ENCODE results near the gene NKAIN2.
"Not testable (repeated sequence)": the region's sequence is repeated elsewhere in the genome, so short reads cannot be mapped to it uniquely, and the experiment has no call there.

Gene NKAIN2

DNA sequence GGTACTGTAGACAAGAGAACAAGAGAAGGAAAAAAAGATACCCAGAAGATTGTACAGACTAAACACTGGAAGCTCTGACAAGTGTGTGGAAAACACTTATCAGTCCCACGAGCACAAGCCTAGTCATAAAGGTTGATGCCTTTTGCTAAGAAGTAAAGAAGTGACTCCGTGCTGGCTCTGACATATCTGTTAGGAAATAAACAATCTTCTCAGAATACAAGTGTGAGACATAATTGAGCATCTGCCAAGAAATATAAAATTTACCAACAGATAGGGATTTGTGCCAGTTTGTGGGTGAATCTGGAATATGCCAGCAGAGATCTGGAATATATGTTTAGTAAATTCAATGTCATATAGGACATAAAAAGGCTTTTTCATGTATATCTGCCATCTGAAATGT, 899.9 kb downstream of the NKAIN2 start (continued):
- TF ChIP-seq ZNF8 (CRISPR knock-in tag; IDR thresholded peaks at IDR 0.05) (no peak), SNAI2 (CRISPR knock-in tag; IDR thresholded peaks at IDR 0.05) (no peak), PPARA (CRISPR knock-in tag; IDR thresholded peaks at IDR 0.05; ENCODE audit: borderline replicate concordance) (no peak), TOX (CRISPR knock-in tag; IDR thresholded peaks at IDR 0.05; ENCODE audit: borderline replicate concordance) (no peak), ZFP30 (CRISPR knock-in tag; IDR thresholded peaks at IDR 0.05) (no peak)
- TF ChIP-seq, protein P1, sequence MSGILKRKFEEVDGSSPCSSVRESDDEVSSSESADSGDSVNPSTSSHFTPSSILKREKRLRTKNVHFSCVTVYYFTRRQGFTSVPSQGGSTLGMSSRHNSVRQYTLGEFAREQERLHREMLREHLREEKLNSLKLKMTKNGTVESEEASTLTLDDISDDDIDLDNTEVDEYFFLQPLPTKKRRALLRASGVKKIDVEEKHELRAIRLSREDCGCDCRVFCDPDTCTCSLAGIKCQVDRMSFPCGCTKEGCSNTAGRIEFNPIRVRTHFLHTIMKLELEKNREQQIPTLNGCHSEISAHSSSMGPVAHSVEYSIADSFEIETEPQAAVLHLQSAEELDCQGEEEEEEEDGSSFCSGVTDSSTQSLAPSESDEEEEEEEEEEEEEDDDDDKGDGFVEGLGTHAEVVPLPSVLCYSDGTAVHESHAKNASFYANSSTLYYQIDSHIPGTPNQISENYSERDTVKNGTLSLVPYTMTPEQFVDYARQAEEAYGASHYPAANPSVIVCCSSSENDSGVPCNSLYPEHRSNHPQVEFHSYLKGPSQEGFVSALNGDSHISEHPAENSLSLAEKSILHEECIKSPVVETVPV (CRISPR knock-in tag; IDR thresholded peaks at IDR 0.05) = no peak

DNA sequence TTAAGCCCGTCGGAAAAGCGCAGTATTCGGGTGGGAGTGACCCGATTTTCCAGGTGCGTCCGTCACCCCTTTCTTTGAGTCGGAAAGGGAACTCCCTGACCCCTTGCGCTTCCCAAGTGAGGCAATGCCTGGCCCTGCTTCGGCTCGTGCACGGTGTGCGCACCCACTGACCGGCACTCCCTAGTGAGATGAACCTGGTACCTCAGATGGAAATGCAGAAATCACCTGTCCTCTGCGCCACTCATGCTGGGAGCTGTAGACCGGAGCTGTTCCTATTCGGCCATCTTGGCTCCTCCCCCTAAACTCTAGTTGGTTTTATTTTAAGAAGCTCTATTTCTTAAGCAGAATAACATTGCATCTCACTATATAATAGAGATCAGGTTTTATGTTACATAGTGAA, 908.9 kb downstream of the NKAIN2 start:
- ATAC-seq = not testable (repeated sequence)

DNA sequence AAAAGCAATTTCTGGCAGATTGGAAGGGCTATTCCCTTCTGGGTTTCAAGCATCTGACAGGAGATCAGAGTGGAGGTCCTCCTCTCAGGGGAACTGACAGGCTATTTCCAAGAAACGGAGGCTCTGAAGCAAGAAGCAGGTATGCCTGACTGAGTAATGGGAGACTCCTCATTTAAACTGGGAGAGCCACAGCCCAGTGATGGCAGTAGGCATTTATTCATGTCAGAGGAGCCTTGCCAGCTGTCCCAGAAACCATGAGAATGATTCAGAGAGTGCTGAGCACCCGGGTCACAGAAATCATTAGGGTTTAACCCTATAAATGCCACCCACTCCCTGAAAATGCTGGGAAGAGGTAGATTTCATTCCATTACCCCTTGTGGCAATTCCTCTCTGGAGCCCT, 911.1 kb downstream of the NKAIN2 start:
- no peak for ATAC-seq
- TF ChIP-seq ZC3H10 (CRISPR knock-in tag; IDR thresholded peaks at IDR 0.05) (no peak), BACH2 (CRISPR knock-in tag; IDR thresholded peaks at IDR 0.05; ENCODE audit: borderline replicate concordance) (no peak), RARB (CRISPR knock-in tag; IDR thresholded peaks at IDR 0.05) (no peak)

DNA sequence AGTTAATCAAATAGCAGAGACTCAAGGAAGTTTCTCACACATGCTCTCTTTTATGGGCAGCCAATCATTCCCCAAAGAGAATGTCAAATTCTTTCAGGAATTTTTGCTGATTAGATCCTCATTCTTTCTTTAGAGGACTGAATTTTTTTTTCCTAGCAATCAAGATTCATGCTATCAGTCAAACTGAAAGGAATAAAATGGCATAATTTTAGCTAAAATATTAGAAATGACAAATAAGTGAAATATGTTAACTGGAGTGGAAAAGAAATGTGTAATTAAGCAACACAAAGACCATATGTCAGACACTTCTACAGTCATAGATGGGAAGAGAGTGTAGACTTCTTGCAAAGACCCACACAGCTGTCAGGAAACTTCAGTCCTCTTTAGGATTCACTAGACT, 916.2 kb downstream of the NKAIN2 start:
- ATAC-seq = no peak
- TF ChIP-seq ZNF8 (CRISPR knock-in tag; IDR thresholded peaks at IDR 0.05) (no peak), BACH2 (CRISPR knock-in tag; IDR thresholded peaks at IDR 0.05; ENCODE audit: borderline replicate concordance) (no peak), PPARA (CRISPR knock-in tag; IDR thresholded peaks at IDR 0.05; ENCODE audit: borderline replicate concordance) (no peak), GLIS3 (CRISPR knock-in tag; IDR thresholded peaks at IDR 0.05) (no peak), ZFP3 (CRISPR knock-in tag; IDR thresholded peaks at IDR 0.05) (no peak)
- TF ChIP-seq, protein P2, sequence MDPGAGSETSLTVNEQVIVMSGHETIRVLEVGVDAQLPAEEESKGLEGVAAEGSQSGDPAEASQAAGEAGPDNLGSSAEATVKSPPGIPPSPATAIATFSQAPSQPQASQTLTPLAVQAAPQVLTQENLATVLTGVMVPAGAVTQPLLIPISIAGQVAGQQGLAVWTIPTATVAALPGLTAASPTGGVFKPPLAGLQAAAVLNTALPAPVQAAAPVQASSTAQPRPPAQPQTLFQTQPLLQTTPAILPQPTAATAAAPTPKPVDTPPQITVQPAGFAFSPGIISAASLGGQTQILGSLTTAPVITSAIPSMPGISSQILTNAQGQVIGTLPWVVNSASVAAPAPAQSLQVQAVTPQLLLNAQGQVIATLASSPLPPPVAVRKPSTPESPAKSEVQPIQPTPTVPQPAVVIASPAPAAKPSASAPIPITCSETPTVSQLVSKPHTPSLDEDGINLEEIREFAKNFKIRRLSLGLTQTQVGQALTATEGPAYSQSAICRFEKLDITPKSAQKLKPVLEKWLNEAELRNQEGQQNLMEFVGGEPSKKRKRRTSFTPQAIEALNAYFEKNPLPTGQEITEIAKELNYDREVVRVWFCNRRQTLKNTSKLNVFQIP (CRISPR knock-in tag; IDR thresholded peaks at IDR 0.05; ENCODE audit: borderline replicate concordance, low read depth) = no peak

DNA sequence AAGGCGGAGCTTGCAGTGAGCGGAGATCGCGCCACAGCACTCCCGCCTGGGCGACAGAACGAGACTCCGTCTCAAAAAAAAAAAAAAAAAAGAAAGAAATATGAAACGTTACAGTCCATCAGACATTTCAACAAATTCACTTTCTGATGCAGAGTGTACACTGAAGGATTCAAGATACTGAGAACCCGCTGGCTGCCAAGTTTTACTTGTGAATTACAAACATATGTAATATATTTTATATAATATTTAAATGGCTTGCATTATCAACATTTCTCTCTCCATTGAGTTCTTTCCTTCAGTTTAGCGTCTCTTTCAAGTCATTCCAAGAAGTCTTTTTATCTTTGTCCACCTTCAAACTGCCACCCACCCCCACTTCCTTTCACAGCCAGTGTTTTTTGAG, 917.7 kb downstream of the NKAIN2 start:
- TF ChIP-seq GLIS3 (CRISPR knock-in tag; IDR thresholded peaks at IDR 0.05) (no peak), ZFP30 (CRISPR knock-in tag; IDR thresholded peaks at IDR 0.05) (no peak), TCF4 (CRISPR knock-in tag; IDR thresholded peaks at IDR 0.05; ENCODE audit: borderline replicate concordance) (no peak), PPARA (CRISPR knock-in tag; IDR thresholded peaks at IDR 0.05; ENCODE audit: borderline replicate concordance) (no peak)
- TF ChIP-seq, protein P3, sequence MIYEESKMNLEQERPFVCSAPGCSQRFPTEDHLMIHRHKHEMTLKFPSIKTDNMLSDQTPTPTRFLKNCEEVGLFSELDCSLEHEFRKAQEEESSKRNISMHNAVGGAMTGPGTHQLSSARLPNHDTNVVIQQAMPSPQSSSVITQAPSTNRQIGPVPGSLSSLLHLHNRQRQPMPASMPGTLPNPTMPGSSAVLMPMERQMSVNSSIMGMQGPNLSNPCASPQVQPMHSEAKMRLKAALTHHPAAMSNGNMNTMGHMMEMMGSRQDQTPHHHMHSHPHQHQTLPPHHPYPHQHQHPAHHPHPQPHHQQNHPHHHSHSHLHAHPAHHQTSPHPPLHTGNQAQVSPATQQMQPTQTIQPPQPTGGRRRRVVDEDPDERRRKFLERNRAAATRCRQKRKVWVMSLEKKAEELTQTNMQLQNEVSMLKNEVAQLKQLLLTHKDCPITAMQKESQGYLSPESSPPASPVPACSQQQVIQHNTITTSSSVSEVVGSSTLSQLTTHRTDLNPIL (CRISPR knock-in tag; IDR thresholded peaks at IDR 0.05; ENCODE audit: low read depth) = no peak
- ATAC-seq = no peak

DNA sequence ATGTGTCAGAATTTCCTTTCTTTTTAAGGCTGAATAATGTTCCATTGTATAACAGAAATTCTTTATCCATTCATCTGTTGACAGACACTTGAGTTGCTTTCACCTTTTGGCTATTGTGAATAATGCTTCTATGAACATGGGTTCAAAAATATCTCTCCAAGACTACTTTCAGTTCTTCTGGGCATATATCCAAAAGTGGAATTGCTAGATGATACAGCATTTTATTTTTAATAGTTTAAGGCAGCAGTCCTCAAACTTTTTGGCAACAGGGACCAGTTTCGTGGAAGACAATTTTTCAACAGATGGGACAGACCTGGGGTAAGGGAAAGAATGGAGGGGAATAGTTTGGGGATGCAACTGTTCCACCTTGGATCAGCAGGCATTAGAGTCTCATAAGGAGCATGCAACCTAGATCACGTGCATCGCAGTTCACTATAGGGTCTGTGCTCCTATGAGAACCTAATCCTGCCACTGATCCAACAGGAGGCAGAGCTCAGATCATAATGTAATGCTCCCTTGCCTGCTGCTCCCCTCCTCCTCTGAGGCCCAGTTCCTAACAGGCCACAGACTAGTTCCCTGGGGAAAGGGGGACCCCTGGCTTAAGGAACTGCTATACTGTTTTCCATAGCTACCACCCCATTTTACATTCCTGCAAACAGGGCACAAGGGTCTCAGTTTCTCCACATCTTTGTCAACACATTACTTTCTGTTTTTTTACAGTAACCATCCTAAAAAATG, 918.6 kb downstream of the NKAIN2 start:
- ATAC-seq = no peak

More for the DNA sequence above, 918.6 kb downstream of the NKAIN2 start:
- no peak for TF ChIP-seq GLIS3 (CRISPR knock-in tag; IDR thresholded peaks at IDR 0.05)
- TF ChIP-seq, protein P4, sequence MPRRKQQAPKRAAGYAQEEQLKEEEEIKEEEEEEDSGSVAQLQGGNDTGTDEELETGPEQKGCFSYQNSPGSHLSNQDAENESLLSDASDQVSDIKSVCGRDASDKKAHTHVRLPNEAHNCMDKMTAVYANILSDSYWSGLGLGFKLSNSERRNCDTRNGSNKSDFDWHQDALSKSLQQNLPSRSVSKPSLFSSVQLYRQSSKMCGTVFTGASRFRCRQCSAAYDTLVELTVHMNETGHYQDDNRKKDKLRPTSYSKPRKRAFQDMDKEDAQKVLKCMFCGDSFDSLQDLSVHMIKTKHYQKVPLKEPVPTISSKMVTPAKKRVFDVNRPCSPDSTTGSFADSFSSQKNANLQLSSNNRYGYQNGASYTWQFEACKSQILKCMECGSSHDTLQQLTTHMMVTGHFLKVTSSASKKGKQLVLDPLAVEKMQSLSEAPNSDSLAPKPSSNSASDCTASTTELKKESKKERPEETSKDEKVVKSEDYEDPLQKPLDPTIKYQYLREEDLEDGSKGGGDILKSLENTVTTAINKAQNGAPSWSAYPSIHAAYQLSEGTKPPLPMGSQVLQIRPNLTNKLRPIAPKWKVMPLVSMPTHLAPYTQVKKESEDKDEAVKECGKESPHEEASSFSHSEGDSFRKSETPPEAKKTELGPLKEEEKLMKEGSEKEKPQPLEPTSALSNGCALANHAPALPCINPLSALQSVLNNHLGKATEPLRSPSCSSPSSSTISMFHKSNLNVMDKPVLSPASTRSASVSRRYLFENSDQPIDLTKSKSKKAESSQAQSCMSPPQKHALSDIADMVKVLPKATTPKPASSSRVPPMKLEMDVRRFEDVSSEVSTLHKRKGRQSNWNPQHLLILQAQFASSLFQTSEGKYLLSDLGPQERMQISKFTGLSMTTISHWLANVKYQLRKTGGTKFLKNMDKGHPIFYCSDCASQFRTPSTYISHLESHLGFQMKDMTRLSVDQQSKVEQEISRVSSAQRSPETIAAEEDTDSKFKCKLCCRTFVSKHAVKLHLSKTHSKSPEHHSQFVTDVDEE (CRISPR knock-in tag; IDR thresholded peaks at IDR 0.05) = no peak
- no peak for TF ChIP-seq RARB (CRISPR knock-in tag; IDR thresholded peaks at IDR 0.05)
- TF ChIP-seq BACH2 (CRISPR knock-in tag; IDR thresholded peaks at IDR 0.05; ENCODE audit: borderline replicate concordance) = no peak
- TF ChIP-seq TOX (CRISPR knock-in tag; IDR thresholded peaks at IDR 0.05; ENCODE audit: borderline replicate concordance) = no peak
